ENCODE data around the gene PDXK.

DNA sequence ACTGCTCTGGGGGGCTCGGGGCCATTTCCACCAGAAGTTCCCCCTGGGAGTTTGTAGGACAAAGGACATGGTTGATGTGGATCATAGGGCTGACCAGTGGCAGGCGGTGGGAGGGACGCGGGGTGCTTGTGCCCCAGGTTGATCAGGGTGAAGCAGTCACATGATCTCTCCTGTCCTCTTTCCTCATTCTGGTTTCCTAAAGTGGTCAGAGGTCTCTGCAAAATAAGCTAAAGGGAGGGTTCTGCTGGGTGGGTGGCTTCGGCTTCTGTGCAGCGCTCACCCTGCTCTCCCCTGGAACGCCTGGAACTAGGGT, 9.2 kb downstream of the PDXK start:
- TF ChIP-seq, protein P1, sequence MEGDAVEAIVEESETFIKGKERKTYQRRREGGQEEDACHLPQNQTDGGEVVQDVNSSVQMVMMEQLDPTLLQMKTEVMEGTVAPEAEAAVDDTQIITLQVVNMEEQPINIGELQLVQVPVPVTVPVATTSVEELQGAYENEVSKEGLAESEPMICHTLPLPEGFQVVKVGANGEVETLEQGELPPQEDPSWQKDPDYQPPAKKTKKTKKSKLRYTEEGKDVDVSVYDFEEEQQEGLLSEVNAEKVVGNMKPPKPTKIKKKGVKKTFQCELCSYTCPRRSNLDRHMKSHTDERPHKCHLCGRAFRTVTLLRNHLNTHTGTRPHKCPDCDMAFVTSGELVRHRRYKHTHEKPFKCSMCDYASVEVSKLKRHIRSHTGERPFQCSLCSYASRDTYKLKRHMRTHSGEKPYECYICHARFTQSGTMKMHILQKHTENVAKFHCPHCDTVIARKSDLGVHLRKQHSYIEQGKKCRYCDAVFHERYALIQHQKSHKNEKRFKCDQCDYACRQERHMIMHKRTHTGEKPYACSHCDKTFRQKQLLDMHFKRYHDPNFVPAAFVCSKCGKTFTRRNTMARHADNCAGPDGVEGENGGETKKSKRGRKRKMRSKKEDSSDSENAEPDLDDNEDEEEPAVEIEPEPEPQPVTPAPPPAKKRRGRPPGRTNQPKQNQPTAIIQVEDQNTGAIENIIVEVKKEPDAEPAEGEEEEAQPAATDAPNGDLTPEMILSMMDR (IDR thresholded peaks at IDR 0.05; ENCODE audit: low read length) = no peak
- no peak for TF ChIP-seq EZH2 (IDR thresholded peaks at IDR 0.05; ENCODE audit: borderline replicate concordance, low read length)
